BE2C (cell line): ENCODE data around the gene ZNF678.

ENCODE experiments used
- DNase-seq: peaks from one replicate; pipeline ENCODE4 v3.0.0-alpha.2; 2020
- H3K27me3 ChIP-seq: fragments of 250-450 bp; sonication (Bioruptor Pico); 2 replicates; pipeline ENCODE4 v1.5.1; 2020; ENCODE audit warnings: mild to moderate bottlenecking
- H3K36me3 ChIP-seq: fragments of 250-450 bp; sonication (Bioruptor Pico); 2 replicates; pipeline ENCODE4 v1.5.1; 2020; ENCODE audit warnings: mild to moderate bottlenecking
- H3K4me1 ChIP-seq: fragments of 250-450 bp; sonication (Bioruptor Pico); 2 replicates; pipeline ENCODE4 v1.5.1; 2020
- H3K4me3 ChIP-seq: 2 replicates; pipeline ENCODE4 v1.5.1; 2011; ENCODE audit warnings: low read depth, low read length
- H3K9me3 ChIP-seq: fragments of 250-450 bp; sonication (Bioruptor Pico); 2 replicates; pipeline ENCODE4 v1.5.1; 2020
- CTCF ChIP-seq: IDR thresholded peaks from 2 replicates; pipeline ENCODE4 v1.5.1; 2012; ENCODE audit warnings: mild to moderate bottlenecking, low read depth, low read length

ZNF678 gene

DNA sequence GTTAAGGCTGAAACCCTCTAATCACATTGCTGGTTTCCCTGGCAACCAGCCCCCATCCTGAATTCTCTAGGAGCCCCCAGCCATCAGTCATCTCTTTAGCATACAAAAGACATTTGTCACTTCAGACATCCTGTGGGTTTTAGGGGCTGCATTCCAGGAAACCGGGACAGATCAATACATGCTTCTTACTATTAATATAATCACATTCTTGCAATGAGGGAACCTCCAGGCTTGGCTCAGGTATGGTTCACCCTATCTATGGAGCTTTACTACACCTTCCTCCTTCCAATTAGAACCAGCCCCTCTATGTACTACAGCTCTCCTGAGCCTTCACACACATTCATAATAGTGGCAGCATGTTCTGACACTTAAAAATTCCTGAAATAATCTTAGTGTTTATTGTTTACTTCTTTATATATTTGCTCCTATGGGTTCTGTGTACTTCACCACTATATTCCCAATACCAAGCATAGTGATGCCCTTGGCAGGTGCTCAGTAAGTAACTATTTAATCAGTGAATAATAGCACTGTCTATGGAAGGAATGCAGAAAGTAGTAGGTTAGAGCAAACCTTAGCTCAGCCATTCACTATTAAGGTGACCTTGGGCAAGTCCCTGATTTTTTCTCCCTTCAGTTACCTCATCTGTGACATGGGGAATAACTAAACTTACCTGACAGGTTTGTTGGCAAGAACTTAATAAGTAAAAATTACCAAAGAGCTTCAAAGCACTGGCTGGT lies 59.6 kb downstream of the ZNF678 start:
- Histone ChIP-seq H3K27me3 (no peaks in the 10 kb centered on the region), H3K9me3 (no peaks in the 10 kb centered on the region), H3K36me3 (no peaks in the 10 kb centered on the region), H3K4me1 (no peaks in the 10 kb centered on the region), H3K4me3 (no peak overlapping the region)
- no peak for DNase-seq
- no peak for TF ChIP-seq CTCF

DNA sequence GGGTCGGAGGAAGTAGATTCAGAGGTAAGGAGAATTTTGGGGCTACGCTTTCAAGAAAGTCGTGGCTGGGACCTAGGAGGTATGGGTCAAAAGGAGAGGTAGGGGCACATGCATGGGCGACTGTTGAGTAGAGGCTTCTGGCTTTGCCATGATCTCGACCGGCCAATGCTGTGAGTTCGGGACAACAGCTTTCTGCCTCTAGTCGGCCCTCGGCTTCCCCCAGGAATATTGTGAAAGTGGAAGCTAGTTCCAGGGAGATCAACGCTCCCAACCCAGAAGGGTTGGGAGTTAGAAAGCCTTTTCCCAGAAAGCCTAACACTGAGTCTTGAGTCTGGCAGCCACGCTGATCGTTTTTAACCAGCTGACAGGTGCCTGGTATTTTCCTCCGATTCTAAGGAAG lies 69.0 kb downstream of the ZNF678 start:
- Histone ChIP-seq H3K4me3 (no peak overlapping the region), H3K4me1 (no peaks in the 10 kb centered on the region), H3K27me3 (no peaks in the 10 kb centered on the region), H3K36me3 (peaks cover 2% of the 10 kb centered on the region), H3K9me3 (no peaks in the 10 kb centered on the region; the same call in 1 of the 2 replicates)
- TF ChIP-seq CTCF = no peak
- no peak for DNase-seq

- H3K36me3 ChIP-seq = peaks cover 2% of the 10 kb centered on the region
Observed at GRCh38 chr1:227635596-227635995, 72.2 kb downstream of the ZNF678 start.

GRCh38 chr1:227654431-227654830 lies 91.1 kb downstream of the ZNF678 start:
- no peak for DNase-seq
- TF ChIP-seq CTCF = no peak
- Histone ChIP-seq H3K4me1 (no peaks in the 10 kb centered on the region), H3K27me3 (no peaks in the 10 kb centered on the region), H3K9me3 (peaks cover 2% of the 10 kb centered on the region), H3K36me3 (peaks cover 17% of the 10 kb centered on the region), H3K4me3 (no peak overlapping the region)

More at GRCh38 chr1:227635596-227635995, 72.2 kb downstream of the ZNF678 start:
- no peaks in the 10 kb centered on the region; the same call in 1 of the 2 replicates for H3K9me3 ChIP-seq
- TF ChIP-seq CTCF = no peak
- DNase-seq = no peak
- H3K4me1 ChIP-seq = no peaks in the 10 kb centered on the region
- no peaks in the 10 kb centered on the region for H3K27me3 ChIP-seq
- no peak overlapping the region for H3K4me3 ChIP-seq

DNA sequence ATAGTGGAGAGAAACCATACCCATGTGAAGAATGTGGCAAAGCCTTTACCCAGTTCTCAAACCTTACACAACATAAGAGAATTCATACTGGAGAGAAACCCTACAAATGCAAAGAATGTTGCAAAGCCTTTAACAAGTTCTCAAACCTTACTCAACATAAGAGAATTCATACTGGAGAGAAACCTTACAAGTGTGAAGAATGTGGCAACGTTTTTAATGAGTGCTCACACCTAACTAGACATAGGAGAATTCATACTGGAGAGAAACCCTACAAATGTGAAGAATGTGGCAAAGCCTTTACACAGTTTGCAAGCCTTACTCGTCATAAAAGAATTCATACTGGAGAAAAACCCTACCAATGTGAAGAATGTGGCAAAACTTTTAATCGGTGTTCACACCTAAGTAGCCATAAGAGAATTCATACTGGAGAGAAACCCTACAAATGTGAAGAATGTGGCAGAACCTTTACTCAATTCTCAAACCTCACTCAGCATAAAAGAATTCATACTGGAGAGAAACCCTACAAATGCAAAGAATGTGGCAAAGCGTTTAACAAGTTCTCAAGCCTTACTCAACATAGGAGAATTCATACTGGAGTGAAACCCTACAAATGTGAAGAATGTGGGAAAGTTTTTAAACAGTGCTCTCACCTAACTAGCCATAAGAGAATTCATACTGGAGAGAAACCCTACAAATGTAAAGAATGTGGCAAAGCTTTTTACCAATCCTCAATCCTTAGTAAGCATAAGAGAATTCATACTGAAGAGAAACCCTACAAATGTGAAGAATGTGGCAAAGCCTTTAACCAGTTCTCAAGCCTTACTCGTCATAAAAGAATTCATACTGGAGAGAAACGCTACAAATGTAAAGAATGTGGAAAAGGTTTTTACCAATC lies 91.7 kb downstream of the ZNF678 start:
- no peak for DNase-seq
- Histone ChIP-seq H3K9me3 (peaks cover 2% of the 10 kb centered on the region), H3K4me1 (no peaks in the 10 kb centered on the region), H3K27me3 (no peaks in the 10 kb centered on the region), H3K4me3 (no peak overlapping the region), H3K36me3 (peaks cover 17% of the 10 kb centered on the region)
- no peak for TF ChIP-seq CTCF
